Loucy (cell line): Measurements from ENCODE around the gene MEIS3.

Experiments
- H2AFZ ChIP-seq: fragments of 200-600 bp; sonication (generic); 2 replicates; pipeline ENCODE4 v1.6.0; 2016; ENCODE audit warnings: antibody characterized with exemption, mild to moderate bottlenecking, low read length, moderate library complexity
- H3F3A ChIP-seq: fragments of 200-600 bp; 2 replicates; pipeline ENCODE4 v1.6.0; 2016; ENCODE audit warnings: antibody characterized with exemption, low read depth, mild to moderate bottlenecking
- H3K27me3 ChIP-seq: fragments of 200-600 bp; sonication (generic); 2 replicates; pipeline ENCODE4 v1.6.1; 2014; ENCODE audit warnings: low read length, mild to moderate bottlenecking; ENCODE audit not compliant: insufficient read depth, poor library complexity, severe bottlenecking
- H3K36me3 ChIP-seq: fragments of 200-600 bp; sonication (generic); 2 replicates; pipeline ENCODE4 v1.6.1; 2016; ENCODE audit warnings: low read length; ENCODE audit not compliant: insufficient read depth
- H3K4me1 ChIP-seq: fragments of 200-600 bp; sonication (generic); 2 replicates; pipeline ENCODE4 v1.5.1; 2014; ENCODE audit warnings: low read length, mild to moderate bottlenecking; ENCODE audit not compliant: insufficient read depth, poor library complexity, severe bottlenecking
- H3K4me2 ChIP-seq: fragments of 200-600 bp; sonication (generic); 2 replicates; pipeline ENCODE4 v1.6.0; 2014; ENCODE audit warnings: antibody characterized with exemption, low read length, low read depth, mild to moderate bottlenecking; ENCODE audit not compliant: poor library complexity, severe bottlenecking
- H3K4me3 ChIP-seq: fragments of 200-600 bp; sonication (generic); 2 replicates; pipeline ENCODE4 v1.5.1; 2014; ENCODE audit warnings: low read length, mild to moderate bottlenecking, mixed read lengths; ENCODE audit not compliant: poor library complexity, severe bottlenecking
- H3K79me2 ChIP-seq: fragments of 200-600 bp; sonication (generic); 2 replicates; pipeline ENCODE4 v1.6.1; 2014; ENCODE audit warnings: low read length; ENCODE audit not compliant: insufficient read depth
- H3K9ac ChIP-seq: fragments of 200-600 bp; sonication (generic); 2 replicates; pipeline ENCODE4 v1.6.0; 2014; ENCODE audit warnings: mild to moderate bottlenecking, low read depth, low read length, moderate library complexity; ENCODE audit not compliant: poor library complexity, severe bottlenecking
- H3K9me2 ChIP-seq: fragments of 200-600 bp; sonication (generic); replicated peaks from 2 replicates; pipeline ENCODE4 v1.6.1; 2016; ENCODE audit warnings: low read depth, low read length, mixed read lengths
- H3K9me3 ChIP-seq: fragments of 200-600 bp; sonication (generic); 2 replicates; pipeline ENCODE4 v1.6.1; 2014; ENCODE audit warnings: mild to moderate bottlenecking, antibody characterized with exemption, low read length, low read depth; ENCODE audit not compliant: insufficient read depth
- H4K20me1 ChIP-seq: fragments of 200-600 bp; sonication (generic); 2 replicates; pipeline ENCODE4 v1.6.0; 2014; ENCODE audit warnings: antibody characterized with exemption, low read length, mild to moderate bottlenecking; ENCODE audit not compliant: insufficient read depth, poor library complexity, severe bottlenecking
- CTCF ChIP-seq: fragments of 200-600 bp; sonication (generic); conservative IDR thresholded peaks from 2 replicates; pipeline ENCODE4 v1.5.1; 2014; ENCODE audit warnings: mild to moderate bottlenecking, antibody characterized with exemption, low read length
- EZH2phosphoT487 ChIP-seq: fragments of 200-600 bp; IDR thresholded peaks from 2 replicates; pipeline ENCODE4 v1.6.1; 2018; ENCODE audit warnings: antibody characterized with exemption, mild to moderate bottlenecking, moderate library complexity, borderline replicate concordance

Gene MEIS3

GRCh38 chr19:47445937-47446402 is 26.6 kb upstream of the MEIS3 start:
- Histone ChIP-seq H3K79me2 (no peaks in the 10 kb centered on the region), H3K4me2 (peak overlapping the region; percentile 45), H3K9ac (no peak overlapping the region), H3K27me3 (no peaks in the 10 kb centered on the region), H4K20me1 (no peaks in the 10 kb centered on the region), H3K9me2 (no peaks in the 10 kb centered on the region), H3K4me1 (peaks cover 4% of the 10 kb centered on the region), H3K4me3 (no peak overlapping the region), H2AFZ (peak overlapping the region; percentile 25; the same call in 1 of the 2 replicates), H3K36me3 (no peaks in the 10 kb centered on the region), H3K9me3 (no peaks in the 10 kb centered on the region), H3F3A (no peaks in the 10 kb centered on the region)
- TF ChIP-seq EZH2phosphoT487, result no peak
- no peak for TF ChIP-seq CTCF

- Histone ChIP-seq H3K79me2 (no peaks in the 10 kb centered on the region), H3K36me3 (no peaks in the 10 kb centered on the region), H3F3A (no peaks in the 10 kb centered on the region), H3K4me1 (peaks cover 4% of the 10 kb centered on the region), H3K9ac (no peak overlapping the region), H2AFZ (peak overlapping the region; percentile 25; the same call in 1 of the 2 replicates), H3K9me2 (no peaks in the 10 kb centered on the region), H4K20me1 (no peaks in the 10 kb centered on the region), H3K4me2 (peak overlapping the region; percentile 45), H3K27me3 (no peaks in the 10 kb centered on the region), H3K9me3 (no peaks in the 10 kb centered on the region), H3K4me3 (no peak overlapping the region)
- TF ChIP-seq EZH2phosphoT487 (no peak), CTCF (no peak)
Observed at GRCh38 chr19:47445527-47445926, 26.2 kb upstream of the MEIS3 start.

GRCh38 chr19:47444388-47444821 is 25.1 kb upstream of the MEIS3 start:
- Histone ChIP-seq H3K4me2 (no peak overlapping the region), H4K20me1 (no peaks in the 10 kb centered on the region), H3K9me2 (no peaks in the 10 kb centered on the region), H3K4me1 (peaks cover 4% of the 10 kb centered on the region), H3K27me3 (no peaks in the 10 kb centered on the region), H3K9me3 (no peaks in the 10 kb centered on the region), H3K9ac (no peak overlapping the region), H3F3A (no peaks in the 10 kb centered on the region), H3K79me2 (no peaks in the 10 kb centered on the region), H3K36me3 (no peaks in the 10 kb centered on the region), H2AFZ (no peak overlapping the region), H3K4me3 (no peak overlapping the region)
- TF ChIP-seq CTCF (no peak), EZH2phosphoT487 (no peak)
